ENCODE measurements around the gene CFAP298. TPM values are rescaled to one million over a fixed set of nuclear protein-coding genes. Genes with fewer than 3 reads are reported as not detected.

Gene CFAP298
- total RNA-seq, 5 donors from 2014 or later (not counting 1 experiment from before 2014, with no cell fraction given) = 19.5 to 36.8 (median 32.1) TPM

DNA sequence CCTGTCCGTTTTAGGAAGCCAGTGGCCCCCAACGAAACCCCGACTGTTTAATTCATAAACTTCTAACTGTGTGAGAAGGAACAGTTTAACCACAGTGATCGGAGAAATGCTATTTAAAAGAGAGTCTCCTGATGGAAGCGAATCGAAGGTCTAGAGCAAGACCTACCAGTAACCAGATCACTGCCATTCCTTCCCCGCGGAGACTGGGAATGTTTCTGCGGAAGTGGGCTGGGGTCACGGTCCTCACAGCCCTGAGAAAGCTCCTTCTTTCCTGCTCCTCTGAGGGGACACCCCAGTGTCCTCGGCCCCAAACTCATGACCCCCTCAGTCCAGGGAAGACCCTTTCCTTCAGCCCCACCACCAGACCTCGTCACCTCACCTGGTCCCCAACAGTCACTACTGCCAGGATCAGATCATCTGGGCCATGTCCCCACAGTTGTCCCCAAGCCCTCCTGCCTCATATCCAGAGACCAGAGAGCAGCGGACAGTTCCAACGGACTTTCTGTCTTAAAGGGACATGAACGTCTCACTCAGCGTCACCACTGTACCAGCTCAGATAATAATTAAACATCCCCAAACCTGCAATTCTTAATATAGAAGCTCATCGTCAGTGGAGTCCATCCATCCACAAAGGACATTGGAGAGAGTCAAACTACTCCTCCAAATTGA is 27.0 kb downstream of the CFAP298 start, which contains the start of gene TCP10L:
Gene TCP10L, minus strand, starts transcription at position 482 of the 669 bp plus-strand sequence. CDS start 1,219 bp downstream, outside the sequence.
- POLR2A ChIA-PET = no interaction called here

GRCh38 chr21:32584472-32584871 is 27.7 kb downstream of the CFAP298 start:
- H3K4me3 Mint-ChIP-seq = no peak overlapping the region
- ATAC-seq (replicated peaks in 1 of 4) (no peak), DNase-seq (no peak)
- no peaks in the 10 kb centered on the region for H3K36me3 Mint-ChIP-seq
- Histone ChIP-seq H3K4me3 (ENCODE audit: control insufficient read depth in 1 of 2, extremely low read depth in 1 of 2, low read length in 1 of 2) (no peak overlapping the region), H3K36me3 (ENCODE audit: control insufficient read depth in 2 of 2, extremely low read depth in 1 of 2, insufficient read depth in 1 of 2, low read length in 1 of 2) (no peaks in the 10 kb centered on the region), H3K9me3 (no peaks in the 10 kb centered on the region), H3K4me1 (ENCODE audit: control insufficient read depth in 1 of 2, extremely low read depth in 1 of 2, insufficient read depth in 2 of 2, low read length in 2 of 2) (no peaks in the 10 kb centered on the region), H3K27ac (ENCODE audit: low read length) (no peak overlapping the region), H3K27me3 (replicated peaks in 1 of 2; ENCODE audit: control insufficient read depth in 2 of 2, extremely low read depth in 1 of 2, insufficient read depth in 2 of 2, low read length in 1 of 2) (peaks cover 0 to 21% of the 10 kb centered on the region in 2 experiments)
- ChIA-PET CTCF (interaction anchor here in 1 of 2 donors (0.6 kb wide), 1 partner anchor 113 kb away, joined by 6 read pairs; no protein-coding TSS in a partner anchor), POLR2A (no interaction called here)
- H3K9me3 Mint-ChIP-seq = no peaks in the 10 kb centered on the region
- no peaks in the 10 kb centered on the region for H3K4me1 Mint-ChIP-seq
- WGBS (ENCODE audit: insufficient coverage) = no CpG with 5 or more reads among the region's 8 CpGs
- peaks cover 0 to 8% of the 10 kb centered on the region in 2 donors for H3K27me3 Mint-ChIP-seq
- no peak overlapping the region for H3K27ac Mint-ChIP-seq

More for the DNA sequence above, 27.0 kb downstream of the CFAP298 start, which contains the start of gene TCP10L:
- 83% methylated on average over 11 of the region's 17 CpGs for WGBS (ENCODE audit: insufficient coverage)
- H3K36me3 ChIP-seq (ENCODE audit: control insufficient read depth in 2 of 2, extremely low read depth in 1 of 2, insufficient read depth in 1 of 2, low read length in 1 of 2) = no peaks in the 10 kb centered on the region
- H3K27me3 Mint-ChIP-seq = peaks cover 0 to 8% of the 10 kb centered on the region in 2 donors
- no peak within 1 kb of the TSS for H3K4me3 ChIP-seq (ENCODE audit: control insufficient read depth in 1 of 2, extremely low read depth in 1 of 2, low read length in 1 of 2)
- H3K4me3 Mint-ChIP-seq = no peak within 1 kb of the TSS
- H3K9me3 Mint-ChIP-seq = no peaks in the 10 kb centered on the region
- H3K4me1 ChIP-seq (ENCODE audit: control insufficient read depth in 1 of 2, extremely low read depth in 1 of 2, insufficient read depth in 2 of 2, low read length in 2 of 2) = no peaks in the 10 kb centered on the region
- H3K27me3 ChIP-seq (replicated peaks in 1 of 2; ENCODE audit: control insufficient read depth in 2 of 2, extremely low read depth in 1 of 2, insufficient read depth in 2 of 2, low read length in 1 of 2) = peaks cover 0 to 21% of the 10 kb centered on the region in 2 experiments
- no peak for DNase-seq
- no peaks in the 10 kb centered on the region for H3K9me3 ChIP-seq
- no peaks in the 10 kb centered on the region for H3K4me1 Mint-ChIP-seq
- ATAC-seq (replicated peaks in 1 of 4) = no peak
- CTCF ChIA-PET = interaction anchor here in 1 of 2 donors (0.6 kb wide), 2 partner anchors 46 to 53 kb away, joined by 3 to 5 read pairs; no protein-coding TSS in a partner anchor
- no peak within 1 kb of the TSS for H3K27ac ChIP-seq (ENCODE audit: low read length)
- H3K36me3 Mint-ChIP-seq = no peaks in the 10 kb centered on the region
- no peak within 1 kb of the TSS for H3K27ac Mint-ChIP-seq

- Histone ChIP-seq H3K36me3 (ENCODE audit: control insufficient read depth in 2 of 2, extremely low read depth in 1 of 2, insufficient read depth in 1 of 2, low read length in 1 of 2) (no peaks in the 10 kb centered on the region), H3K4me1 (ENCODE audit: control insufficient read depth in 1 of 2, extremely low read depth in 1 of 2, insufficient read depth in 2 of 2, low read length in 2 of 2) (peaks cover 0 to 4% of the 10 kb centered on the region in 2 experiments), H3K27me3 (replicated peaks in 1 of 2; ENCODE audit: control insufficient read depth in 2 of 2, extremely low read depth in 1 of 2, insufficient read depth in 2 of 2, low read length in 1 of 2) (peaks cover 0 to 21% of the 10 kb centered on the region in 2 experiments), H3K9me3 (no peaks in the 10 kb centered on the region), H3K4me3 (ENCODE audit: control insufficient read depth in 1 of 2, extremely low read depth in 1 of 2, low read length in 1 of 2) (no peak overlapping the region), H3K27ac (ENCODE audit: low read length) (no peak overlapping the region)
- Mint-ChIP-seq H3K4me3 (no peak overlapping the region), H3K27ac (no peak overlapping the region), H3K27me3 (peaks cover 0 to 6% of the 10 kb centered on the region in 2 donors), H3K4me1 (no peaks in the 10 kb centered on the region), H3K9me3 (no peaks in the 10 kb centered on the region), H3K36me3 (no peaks in the 10 kb centered on the region)
- DNase-seq (no peak), ATAC-seq (replicated peaks in 1 of 4) (no peak)
- CTCF ChIA-PET = no interaction called here
- 92% methylated on average over 5 of the region's 13 CpGs for WGBS (ENCODE audit: insufficient coverage)
- POLR2A ChIA-PET = interaction anchor here in 1 of 2 donors (0.6 kb wide), 1 partner anchor 197 kb away, joined by 3 read pairs; no protein-coding TSS in a partner anchor
These were observed 30.4 kb downstream of the CFAP298 start for GRCh38 chr21:32581732-32582131.

DNA sequence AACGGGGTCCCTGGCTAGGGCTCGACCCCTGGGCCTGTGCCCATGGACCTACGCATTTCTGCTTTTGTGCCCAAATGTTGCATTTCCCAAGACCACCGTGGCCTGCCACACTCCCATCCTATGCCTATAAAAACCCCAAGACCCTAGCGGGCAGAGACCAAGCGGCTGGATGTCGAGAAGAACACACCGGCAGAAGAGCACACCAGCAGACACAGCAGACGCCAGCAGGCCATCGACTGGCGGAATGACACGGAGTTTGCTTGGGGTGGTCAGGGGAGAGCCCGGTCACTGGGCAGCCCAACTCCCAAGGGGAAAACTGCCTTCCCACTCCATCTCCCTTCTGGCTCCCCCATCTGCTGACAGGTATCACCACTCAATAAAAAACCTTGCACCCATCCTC is 31.2 kb downstream of the CFAP298 start:
- Histone ChIP-seq H3K4me3 (ENCODE audit: control insufficient read depth in 1 of 2, extremely low read depth in 1 of 2, low read length in 1 of 2) (no peak overlapping the region), H3K36me3 (ENCODE audit: control insufficient read depth in 2 of 2, extremely low read depth in 1 of 2, insufficient read depth in 1 of 2, low read length in 1 of 2) (no peaks in the 10 kb centered on the region), H3K27me3 (replicated peaks in 1 of 2; ENCODE audit: control insufficient read depth in 2 of 2, extremely low read depth in 1 of 2, insufficient read depth in 2 of 2, low read length in 1 of 2) (peaks cover 0 to 21% of the 10 kb centered on the region in 2 experiments), H3K9me3 (no peaks in the 10 kb centered on the region), H3K27ac (ENCODE audit: low read length) (no peak overlapping the region), H3K4me1 (ENCODE audit: control insufficient read depth in 1 of 2, extremely low read depth in 1 of 2, insufficient read depth in 2 of 2, low read length in 2 of 2) (peaks cover 0 to 4% of the 10 kb centered on the region in 2 experiments)
- ATAC-seq (replicated peaks in 1 of 4) (no peak), DNase-seq (no peak)
- ChIA-PET POLR2A (no interaction called here), CTCF (no interaction called here)
- no peaks in the 10 kb centered on the region for H3K9me3 Mint-ChIP-seq
- peaks cover 0 to 6% of the 10 kb centered on the region in 2 donors for H3K27me3 Mint-ChIP-seq
- H3K36me3 Mint-ChIP-seq = no peaks in the 10 kb centered on the region
- H3K4me3 Mint-ChIP-seq = no peak overlapping the region
- no peaks in the 10 kb centered on the region for H3K4me1 Mint-ChIP-seq
- WGBS (ENCODE audit: insufficient coverage) = 87% methylated on average over 13 of the region's 13 CpGs
- no peak overlapping the region for H3K27ac Mint-ChIP-seq

DNA sequence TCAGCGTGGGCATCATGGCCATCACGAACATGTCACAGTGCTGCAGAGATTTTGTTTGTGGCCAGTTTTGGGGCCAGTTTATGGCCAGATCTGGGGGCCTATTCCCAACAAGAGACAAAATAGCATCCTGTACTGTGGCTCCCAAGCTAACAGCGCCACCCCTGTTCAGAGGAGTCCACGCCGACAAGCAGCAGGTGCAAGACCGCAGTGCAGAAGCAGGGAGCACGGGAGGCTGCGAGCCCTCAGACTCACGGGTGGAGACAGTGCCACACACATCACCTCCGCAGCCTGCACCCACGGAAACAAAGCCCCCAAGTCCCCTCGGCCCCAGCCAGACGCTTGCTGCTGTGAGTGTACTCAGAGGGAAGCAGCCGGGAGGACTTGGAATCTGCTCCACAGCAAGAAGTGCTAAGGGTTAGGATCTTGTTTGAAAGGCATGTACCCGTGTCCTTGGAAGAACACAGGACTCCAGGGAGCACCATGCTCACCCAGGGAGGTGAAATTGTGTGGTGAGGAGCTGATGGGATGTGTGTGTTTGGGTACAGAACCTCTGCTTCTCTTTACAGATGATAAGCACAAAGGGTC is 34.0 kb downstream of the CFAP298 start:
- 60% methylated on average over 11 of the region's 15 CpGs for WGBS (ENCODE audit: insufficient coverage)
- ATAC-seq (replicated peaks in 1 of 4) (peak in 3 of 4 experiments; percentile 43 to 52 (median 44)), DNase-seq (peak in 12 of 35 experiments; percentile 2 to 52 (median 15))
- no peaks in the 10 kb centered on the region for H3K36me3 ChIP-seq (ENCODE audit: control insufficient read depth in 2 of 2, extremely low read depth in 1 of 2, insufficient read depth in 1 of 2, low read length in 1 of 2)
- H3K9me3 Mint-ChIP-seq = no peaks in the 10 kb centered on the region
- peaks cover 0 to 4% of the 10 kb centered on the region in 2 experiments for H3K4me1 ChIP-seq (ENCODE audit: control insufficient read depth in 1 of 2, extremely low read depth in 1 of 2, insufficient read depth in 2 of 2, low read length in 2 of 2)
- no peak overlapping the region for H3K4me3 Mint-ChIP-seq
- peaks cover 0 to 2% of the 10 kb centered on the region in 2 donors for H3K27me3 Mint-ChIP-seq
- CTCF ChIA-PET = interaction anchor here in 1 of 2 donors (1.1 kb wide), 1 partner anchor 9 kb away, joined by 3 read pairs; no protein-coding TSS in a partner anchor
- H3K9me3 ChIP-seq = no peaks in the 10 kb centered on the region
- H3K27ac Mint-ChIP-seq = no peak overlapping the region
- no peak overlapping the region for H3K27ac ChIP-seq (ENCODE audit: low read length)
- no peak overlapping the region for H3K4me3 ChIP-seq (ENCODE audit: control insufficient read depth in 1 of 2, extremely low read depth in 1 of 2, low read length in 1 of 2)
- H3K4me1 Mint-ChIP-seq = no peaks in the 10 kb centered on the region
- POLR2A ChIA-PET = interaction anchor here in 1 of 2 donors (0.5 kb wide), 1 partner anchor 23 kb away, joined by 7 read pairs; no protein-coding TSS in a partner anchor
- H3K36me3 Mint-ChIP-seq = no peaks in the 10 kb centered on the region
- peaks cover 0 to 20% of the 10 kb centered on the region in 2 experiments for H3K27me3 ChIP-seq (replicated peaks in 1 of 2; ENCODE audit: control insufficient read depth in 2 of 2, extremely low read depth in 1 of 2, insufficient read depth in 2 of 2, low read length in 1 of 2)

DNA sequence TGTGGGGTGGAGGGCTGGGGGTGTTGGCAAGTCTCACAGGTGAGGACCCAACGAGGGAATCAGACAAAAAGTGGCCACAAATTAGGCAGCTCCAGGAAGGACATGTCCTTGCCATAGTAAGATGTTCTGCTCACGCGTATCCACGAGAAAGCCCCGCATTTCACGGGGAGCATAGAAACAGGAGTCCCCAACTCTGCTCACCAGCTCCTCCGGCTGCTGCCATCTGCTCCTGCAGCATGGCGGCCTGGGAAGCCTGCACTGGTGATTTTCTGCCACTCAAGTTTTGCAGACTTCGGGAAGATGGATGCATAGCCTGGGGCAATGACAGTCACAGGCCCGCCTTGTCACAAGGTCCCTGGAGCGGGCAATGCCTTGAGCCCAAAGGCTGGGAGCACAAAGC is 36.2 kb downstream of the CFAP298 start:
- peaks cover 0 to 21% of the 10 kb centered on the region in 2 experiments for H3K27me3 ChIP-seq (replicated peaks in 1 of 2; ENCODE audit: control insufficient read depth in 2 of 2, extremely low read depth in 1 of 2, insufficient read depth in 2 of 2, low read length in 1 of 2)
- peaks cover 0 to under 1% (median 0%) of the 10 kb centered on the region in 3 donors for H3K4me1 Mint-ChIP-seq
- H3K36me3 ChIP-seq (ENCODE audit: control insufficient read depth in 2 of 2, extremely low read depth in 1 of 2, insufficient read depth in 1 of 2, low read length in 1 of 2) = no peaks in the 10 kb centered on the region
- no peak overlapping the region for H3K27ac Mint-ChIP-seq
- H3K27ac ChIP-seq (ENCODE audit: low read length) = no peak overlapping the region
- no peaks in the 10 kb centered on the region for H3K9me3 Mint-ChIP-seq
- WGBS (ENCODE audit: insufficient coverage) = 92% methylated on average over 11 of the region's 11 CpGs
- no peaks in the 10 kb centered on the region for H3K36me3 Mint-ChIP-seq
- POLR2A ChIA-PET = no interaction called here
- ATAC-seq (replicated peaks in 1 of 4) = no peak
- CTCF ChIA-PET = interaction anchor here in 1 of 2 donors (0.5 kb wide), 1 partner anchor 451 kb away, joined by 3 read pairs; no protein-coding TSS in a partner anchor
- no peaks in the 10 kb centered on the region for H3K9me3 ChIP-seq
- H3K4me3 Mint-ChIP-seq = no peak overlapping the region
- DNase-seq = no peak
- peaks cover 0 to 2% of the 10 kb centered on the region in 2 donors for H3K27me3 Mint-ChIP-seq
- H3K4me3 ChIP-seq (ENCODE audit: control insufficient read depth in 1 of 2, extremely low read depth in 1 of 2, low read length in 1 of 2) = no peak overlapping the region
- peaks cover 0 to 4% of the 10 kb centered on the region in 2 experiments for H3K4me1 ChIP-seq (ENCODE audit: control insufficient read depth in 1 of 2, extremely low read depth in 1 of 2, insufficient read depth in 2 of 2, low read length in 2 of 2)
